Stimulated activated CD4-positive, alpha-beta T cell treated with anti-CD3 and anti-CD28 coated beads, Interleukin-1b, Interleukin-23, amount 100 ng/mL, for 48 hours (primary cell): ENCODE measurements around the gene GZMH.
"Not testable (repeated sequence)": the region's sequence is repeated elsewhere in the genome, so short reads cannot be mapped to it uniquely, and the experiment has no call there.

Source experiments
- DNase-seq: peaks from one replicate; pipeline ENCODE4 v3.0.0-alpha.2; 2020

Gene GZMH

GRCh38 chr14:24591004-24591403 lies 18.5 kb downstream of the GZMH start:
- not testable (repeated sequence) for DNase-seq

- not testable (repeated sequence) for DNase-seq
Measured at GRCh38 chr14:24584402-24584801, 25.1 kb downstream of the GZMH start.

DNA sequence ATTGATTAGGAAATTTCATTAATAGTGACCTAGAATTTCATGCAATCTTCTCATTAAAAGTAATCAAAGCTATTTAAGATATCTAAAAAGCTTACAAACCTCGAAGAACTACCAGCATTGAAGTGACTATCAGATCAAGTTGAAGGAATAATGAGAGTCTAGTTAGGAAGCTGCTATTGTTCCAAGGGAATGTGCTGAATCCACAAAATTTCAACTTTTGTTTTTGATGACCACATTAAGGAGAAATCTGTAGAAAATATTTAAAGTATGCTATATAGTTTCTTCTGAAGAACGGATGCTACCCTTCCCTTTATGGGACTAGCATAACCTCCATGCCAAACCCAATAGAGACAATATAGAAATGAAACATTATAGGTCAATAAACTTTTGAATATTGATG lies 30.9 kb downstream of the GZMH start:
- DNase-seq = no peak

DNA sequence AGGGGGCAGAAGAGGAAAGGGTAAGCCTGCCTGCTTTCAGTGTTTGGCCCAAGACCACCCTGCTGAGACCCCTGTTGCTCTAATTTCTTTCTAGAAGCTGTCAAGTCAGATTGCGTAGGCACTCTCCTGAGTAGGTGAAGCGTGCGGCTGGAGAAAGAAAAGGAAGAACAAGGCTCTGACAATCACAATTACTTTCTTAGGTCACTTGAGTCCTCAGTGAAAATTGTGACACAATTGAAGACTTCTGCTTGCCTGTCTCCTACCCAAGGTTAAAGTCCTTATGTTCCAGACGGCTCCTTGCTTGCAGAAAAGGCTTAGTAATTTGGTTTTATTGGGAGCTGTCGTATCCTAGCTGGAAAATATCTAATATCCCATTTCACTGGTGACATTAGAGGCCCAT lies 32.7 kb downstream of the GZMH start:
- no peak for DNase-seq

DNA sequence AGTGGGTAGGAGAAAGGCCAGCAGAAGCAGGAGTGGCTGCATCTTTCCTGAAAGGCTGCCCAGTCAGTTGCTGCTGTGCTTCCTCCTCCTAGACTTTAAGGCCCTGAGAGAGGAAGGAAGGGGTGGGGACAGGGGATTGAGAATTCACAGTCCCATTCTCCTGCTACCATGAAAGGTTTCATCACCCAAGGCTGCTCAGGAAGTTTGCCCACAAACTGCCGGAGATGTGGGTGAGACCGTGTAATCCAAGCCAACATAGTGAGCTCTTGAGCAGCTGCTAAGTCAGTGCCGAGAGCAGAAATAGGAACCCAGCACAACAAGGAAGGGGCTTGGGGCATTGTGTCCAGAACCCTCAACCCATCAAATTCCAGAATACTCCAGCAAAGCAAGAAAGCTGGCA lies 33.3 kb downstream of the GZMH start, which contains the start of gene CTSG:
CTSG (minus strand) TSS at position 69 of the 400 bp plus-strand sequence; CDS start at position 42, 27 bp downstream.
- DNase-seq = no peak

DNA sequence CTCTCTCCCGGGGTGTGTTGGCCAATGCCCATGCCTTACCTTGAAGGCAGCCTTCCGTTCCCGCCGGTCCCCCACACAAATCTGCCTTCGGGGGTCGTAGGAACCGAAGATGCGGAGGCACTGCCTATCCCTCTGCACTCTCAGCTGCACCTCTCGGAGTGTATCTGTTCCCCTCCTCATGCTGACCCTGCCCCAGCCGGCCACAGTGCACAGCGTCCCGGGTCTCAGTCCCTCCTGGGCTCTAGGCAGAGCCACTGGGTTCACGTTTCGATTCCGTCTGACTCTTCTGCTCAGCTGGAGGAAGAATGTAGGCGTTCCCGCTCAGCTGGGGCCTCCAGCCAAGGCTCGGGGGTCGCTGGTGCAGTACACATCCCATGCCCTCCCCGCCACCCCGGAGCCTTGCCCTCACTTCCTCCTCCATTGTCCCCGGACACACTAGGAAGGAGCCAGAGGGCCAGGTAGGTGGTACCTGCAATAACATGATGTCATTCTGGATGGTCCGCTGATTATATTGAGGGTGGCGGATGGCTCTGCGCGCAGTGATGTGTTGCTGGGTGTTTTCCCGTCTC lies 35.2 kb downstream of the GZMH start:
- DNase-seq = no peak

DNA sequence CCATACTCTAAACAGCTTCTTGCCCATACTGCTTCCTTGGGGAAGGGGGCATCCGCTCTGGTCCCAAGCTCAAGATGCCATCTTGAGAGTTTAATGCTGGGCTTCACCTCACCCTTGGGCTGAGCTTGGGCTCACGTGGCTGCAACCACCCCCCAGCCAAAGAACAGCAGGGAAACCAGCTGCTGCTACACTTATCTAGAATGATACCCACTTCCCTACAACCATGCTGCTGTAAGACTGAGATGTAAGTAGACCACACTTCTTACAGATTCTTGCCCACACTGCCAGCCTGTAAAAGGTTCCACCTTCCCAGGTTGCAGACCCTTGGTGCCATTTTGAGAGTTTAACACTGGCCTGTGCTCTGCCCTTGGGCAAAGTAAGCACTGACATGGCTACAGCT lies 43.2 kb downstream of the GZMH start:
- DNase-seq = no peak

DNA sequence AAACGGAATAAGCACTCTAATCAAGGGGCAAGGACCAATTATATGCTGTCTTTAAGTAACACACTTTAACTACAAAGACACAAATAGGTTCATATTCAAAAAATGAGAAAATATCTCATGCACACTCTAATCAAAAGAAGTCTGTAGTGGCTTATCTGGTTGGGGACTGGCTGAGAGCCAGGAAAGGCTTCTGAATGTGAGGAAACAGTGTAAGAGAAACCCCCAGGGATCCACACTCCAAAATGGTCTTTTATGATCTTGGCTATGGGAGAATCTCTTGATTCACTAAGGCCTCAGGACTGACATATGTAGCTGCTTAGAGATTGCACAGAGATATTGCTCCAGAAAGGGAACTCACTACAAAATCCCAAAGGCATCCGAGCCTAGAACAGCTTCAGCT lies 43.7 kb downstream of the GZMH start:
- DNase-seq = no peak

DNA sequence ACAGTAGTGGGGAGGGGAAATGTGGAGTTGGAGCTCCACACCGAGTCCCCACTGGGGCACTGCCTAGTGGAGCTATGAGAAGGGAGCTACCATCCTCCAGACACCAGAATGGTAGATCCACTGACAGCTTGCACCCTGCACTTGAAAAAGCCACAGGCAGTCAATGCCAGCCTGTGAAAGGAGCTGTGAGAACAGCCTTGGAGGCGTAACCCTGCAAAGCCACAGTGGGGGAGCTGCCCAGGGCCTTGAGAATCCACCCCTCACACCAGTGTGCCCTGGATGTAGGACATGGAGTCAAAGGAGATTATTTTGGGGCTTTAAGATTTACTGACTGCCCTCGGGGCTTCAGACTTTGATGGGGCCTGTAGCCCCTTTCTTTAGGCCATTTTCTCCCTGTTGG lies 46.0 kb downstream of the GZMH start:
- no peak for DNase-seq

DNA sequence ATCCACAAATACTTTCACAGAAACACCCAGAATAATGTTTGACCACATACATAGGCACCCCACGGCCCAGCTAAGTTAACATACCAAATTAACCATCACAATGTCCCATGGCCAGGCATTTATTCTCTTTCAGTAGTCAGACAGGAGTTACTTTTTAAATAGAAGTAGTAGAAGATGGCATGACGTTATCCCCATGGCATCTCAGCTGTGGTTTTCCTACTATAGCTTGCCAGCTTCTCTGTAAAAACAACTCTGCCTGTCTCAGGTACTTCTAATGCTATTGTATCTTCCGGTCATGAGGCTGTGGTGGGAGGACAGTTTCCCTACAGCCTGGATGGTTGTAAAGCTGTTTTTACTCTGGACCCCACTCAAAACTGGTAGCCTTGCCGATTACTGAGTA lies 52.7 kb downstream of the GZMH start:
- DNase-seq = no peak
